Large intestine (tissue), 3 donors: ENCODE data around the gene RASGRP3. TPM values are rescaled to one million over a fixed set of nuclear protein-coding genes. Genes with fewer than 3 reads are reported as not detected.
A peak's percentile ranks its signal among the peaks of the same experiment; 100 is the strongest.

ENCODE experiments used
- DNase-seq, 2 donors: peaks; one replicate each; pipeline versions ENCODE4 v3.0.0 to v3.0.0-alpha.2; 2013
- H3K27ac ChIP-seq: one replicate; pipeline ENCODE4 v1.5.1; 2013; ENCODE audit warnings: low read length
- H3K27me3 ChIP-seq: 2 replicates; pipeline ENCODE4 v1.6.1; 2013; ENCODE audit warnings: low read length; ENCODE audit not compliant: control insufficient read depth, insufficient read depth
- H3K36me3 ChIP-seq: 2 replicates; pipeline ENCODE4 v1.6.1; 2013; ENCODE audit warnings: low read length; ENCODE audit not compliant: control insufficient read depth, insufficient read depth
- H3K4me1 ChIP-seq: one replicate; pipeline ENCODE4 v1.6.1; 2013; ENCODE audit warnings: low read length; ENCODE audit not compliant: control insufficient read depth, insufficient read depth
- H3K4me3 ChIP-seq: one replicate; pipeline ENCODE4 v1.5.1; 2013; ENCODE audit warnings: low read length
- H3K9me3 ChIP-seq: one replicate; pipeline ENCODE4 v1.6.1; 2013; ENCODE audit warnings: mild to moderate bottlenecking, low read depth, low read length, moderate library complexity; ENCODE audit not compliant: control insufficient read depth
- WGBS: methylation state at CpG from one replicate; pipeline ENCODE4 v1.1.5; 2013; ENCODE audit warnings: low lambda C conversion rate; ENCODE audit not compliant: insufficient coverage; 5-methylcytosine and 5-hydroxymethylcytosine counted together
- polyA plus RNA-seq: library from polyadenylated mRNA; unstranded; fragments of 120-200 nt; gene quantifications from one replicate; pipeline ENCODE4 v1.2.1, GENCODE V29; 2013

RASGRP3 gene
- polyA plus RNA-seq, 1 donor, result 11.2 TPM

GRCh38 chr2:33599175-33599942 is 122.9 kb downstream of the RASGRP3 start, which contains the start of gene FAM98A:
FAM98A (minus strand) TSS chr2:33599299; CDS start chr2:33599221, 78 bp downstream.
- peaks cover 3% of the 10 kb centered on the region for H3K36me3 ChIP-seq
- H3K27ac ChIP-seq, result peak within 1 kb of the TSS; percentile 66
- peak; percentile 99 to 100 for DNase-seq
- H3K27me3 ChIP-seq, result no peaks in the 10 kb centered on the region
- H3K9me3 ChIP-seq, result no peaks in the 10 kb centered on the region
- no CpG with 5 or more reads among the region's 56 CpGs for WGBS
- H3K4me3 ChIP-seq, result peak within 1 kb of the TSS; percentile 91
- H3K4me1 ChIP-seq, result peaks cover 2% of the 10 kb centered on the region

GRCh38 chr2:33599943-33600192 is 123.4 kb downstream of the RASGRP3 start:
- DNase-seq, result no peak
- H3K27me3 ChIP-seq, result no peaks in the 10 kb centered on the region
- H3K36me3 ChIP-seq, result peaks cover under 1% of the 10 kb centered on the region
- no peaks in the 10 kb centered on the region for H3K9me3 ChIP-seq
- no CpG with 5 or more reads among the region's 3 CpGs for WGBS
- peak overlapping the region; percentile 91 for H3K4me3 ChIP-seq
- H3K27ac ChIP-seq, result no peak overlapping the region
- peaks cover 2% of the 10 kb centered on the region for H3K4me1 ChIP-seq

GRCh38 chr2:33602201-33602830 is 125.9 kb downstream of the RASGRP3 start:
- no peak for DNase-seq
- H3K27me3 ChIP-seq, result no peaks in the 10 kb centered on the region
- H3K4me3 ChIP-seq, result no peak overlapping the region
- H3K36me3 ChIP-seq, result no peaks in the 10 kb centered on the region
- H3K4me1 ChIP-seq, result peaks cover 2% of the 10 kb centered on the region
- WGBS, result 100% methylated on average over 3 of the region's 6 CpGs
- no peak overlapping the region for H3K27ac ChIP-seq
- no peaks in the 10 kb centered on the region for H3K9me3 ChIP-seq

- Histone ChIP-seq H3K27me3 (no peaks in the 10 kb centered on the region), H3K36me3 (no peaks in the 10 kb centered on the region), H3K27ac (no peak overlapping the region), H3K4me1 (peaks cover 2% of the 10 kb centered on the region), H3K4me3 (no peak overlapping the region), H3K9me3 (no peaks in the 10 kb centered on the region)
- no peak for DNase-seq
- WGBS, result 50% methylated on average over 1 of the region's 3 CpGs
Observed at GRCh38 chr2:33603416-33603815, 127.0 kb downstream of the RASGRP3 start.

GRCh38 chr2:33605056-33605455 is 128.6 kb downstream of the RASGRP3 start:
- no peak for DNase-seq
- H3K27me3 ChIP-seq, result no peaks in the 10 kb centered on the region
- 100% methylated on average over 1 of the region's 6 CpGs for WGBS

GRCh38 chr2:33606100-33606499 is 129.7 kb downstream of the RASGRP3 start:
- Histone ChIP-seq H3K4me1 (no peaks in the 10 kb centered on the region), H3K9me3 (no peaks in the 10 kb centered on the region), H3K36me3 (no peaks in the 10 kb centered on the region), H3K27me3 (no peaks in the 10 kb centered on the region), H3K4me3 (no peak overlapping the region), H3K27ac (no peak overlapping the region)
- no peak for DNase-seq
- 33% methylated on average over 1 of the region's 4 CpGs for WGBS

More at GRCh38 chr2:33605056-33605455, 128.6 kb downstream of the RASGRP3 start:
- Histone ChIP-seq H3K4me1 (no peaks in the 10 kb centered on the region), H3K9me3 (no peaks in the 10 kb centered on the region), H3K36me3 (no peaks in the 10 kb centered on the region), H3K27ac (no peak overlapping the region), H3K4me3 (no peak overlapping the region)

GRCh38 chr2:33606622-33607021 is 130.2 kb downstream of the RASGRP3 start:
- Histone ChIP-seq H3K4me1 (no peaks in the 10 kb centered on the region), H3K9me3 (no peaks in the 10 kb centered on the region), H3K4me3 (no peak overlapping the region), H3K36me3 (no peaks in the 10 kb centered on the region), H3K27ac (no peak overlapping the region), H3K27me3 (no peaks in the 10 kb centered on the region)
- no CpG with 5 or more reads among the region's 7 CpGs for WGBS
- DNase-seq, result no peak

GRCh38 chr2:33607251-33607721 is 130.8 kb downstream of the RASGRP3 start:
- no peaks in the 10 kb centered on the region for H3K27me3 ChIP-seq
- H3K4me3 ChIP-seq, result no peak overlapping the region
- no peaks in the 10 kb centered on the region for H3K9me3 ChIP-seq
- WGBS, result no CpG with 5 or more reads among the region's 4 CpGs
- no peaks in the 10 kb centered on the region for H3K4me1 ChIP-seq
- H3K36me3 ChIP-seq, result no peaks in the 10 kb centered on the region
- DNase-seq, result no peak
- H3K27ac ChIP-seq, result no peak overlapping the region

- no CpG with 5 or more reads among the region's 2 CpGs for WGBS
- no peak for DNase-seq
- no peak overlapping the region for H3K27ac ChIP-seq
Observed at GRCh38 chr2:33607905-33608304, 131.5 kb downstream of the RASGRP3 start.

GRCh38 chr2:33614190-33614589 is 137.7 kb downstream of the RASGRP3 start:
- Histone ChIP-seq H3K4me1 (no peaks in the 10 kb centered on the region), H3K36me3 (no peaks in the 10 kb centered on the region)
- DNase-seq, result no peak

More at GRCh38 chr2:33607905-33608304, 131.5 kb downstream of the RASGRP3 start:
- Histone ChIP-seq H3K9me3 (no peaks in the 10 kb centered on the region), H3K36me3 (no peaks in the 10 kb centered on the region), H3K4me3 (no peak overlapping the region), H3K4me1 (no peaks in the 10 kb centered on the region), H3K27me3 (no peaks in the 10 kb centered on the region)

More at GRCh38 chr2:33614190-33614589, 137.7 kb downstream of the RASGRP3 start:
- Histone ChIP-seq H3K4me3 (no peak overlapping the region), H3K27ac (no peak overlapping the region), H3K27me3 (no peaks in the 10 kb centered on the region), H3K9me3 (no peaks in the 10 kb centered on the region)
